SK-N-SH treated with all-trans-retinoic acid at 6 μM for 48 hours (cell line): Measurements from ENCODE around the gene ASTN2.
"Not testable (repeated sequence)": the region's sequence is repeated elsewhere in the genome, so short reads cannot be mapped to it uniquely, and the experiment has no call there.

Source experiments
- ATAC-seq: fragments of 200-7000 bp; cut with Tn5 transposase; 3 replicates; pipeline ENCODE4 v1.9.1; 2020; ENCODE audit warnings: mild to moderate bottlenecking, moderate library complexity
- ARNTL ChIP-seq: fragments of 450-650 bp; formaldehyde crosslinking; IDR thresholded peaks from 2 replicates; pipeline ENCODE4 v1.5.0; 2020; ENCODE audit warnings: low read depth, mild to moderate bottlenecking, moderate library complexity, borderline replicate concordance
- CSDC2 ChIP-seq: fragments of 250-450 bp; sonication (Bioruptor Pico); IDR thresholded peaks from 2 replicates; pipeline ENCODE4 v1.5.0; 2020; ENCODE audit warnings: mild to moderate bottlenecking, moderate library complexity
- CSRNP3 ChIP-seq: fragments of 250-450 bp; sonication (Bioruptor Pico); IDR thresholded peaks from 2 replicates; pipeline ENCODE4 v1.5.1; 2021; ENCODE audit warnings: mild to moderate bottlenecking, moderate library complexity
- ESRRG ChIP-seq: fragments of 250-450 bp; sonication (Bioruptor Pico); IDR thresholded peaks from 2 replicates; pipeline ENCODE4 v1.6.1; 2021; ENCODE audit warnings: mild to moderate bottlenecking
- GLIS3 ChIP-seq: fragments of 250-450 bp; sonication (Bioruptor Pico); IDR thresholded peaks from 2 replicates; pipeline ENCODE4 v1.5.0; 2020; ENCODE audit warnings: mild to moderate bottlenecking, moderate library complexity
- ISL1 ChIP-seq: fragments of 250-450 bp; sonication (Bioruptor Pico); IDR thresholded peaks from 2 replicates; pipeline ENCODE4 v2.1.2; 2022; ENCODE audit warnings: mild to moderate bottlenecking, moderate library complexity
- OSR1 ChIP-seq: fragments of 250-450 bp; sonication (Bioruptor Pico); IDR thresholded peaks from 2 replicates; pipeline ENCODE4 v1.8.0; 2022; ENCODE audit warnings: moderate library complexity, mild to moderate bottlenecking, inconsistent platforms
- PPARA ChIP-seq: fragments of 250-450 bp; sonication (Bioruptor Pico); IDR thresholded peaks from 2 replicates; pipeline ENCODE4 v1.5.0; 2020; ENCODE audit warnings: mild to moderate bottlenecking, borderline replicate concordance
- RARB ChIP-seq: fragments of 250-450 bp; sonication (Bioruptor Pico); IDR thresholded peaks from 2 replicates; pipeline ENCODE4 v1.8.0; 2021; ENCODE audit warnings: mild to moderate bottlenecking, moderate library complexity
- SNAI2 ChIP-seq: fragments of 250-450 bp; sonication (Bioruptor Pico); IDR thresholded peaks from 2 replicates; pipeline ENCODE4 v1.5.0; 2020; ENCODE audit warnings: mild to moderate bottlenecking, moderate library complexity
- TCF4 ChIP-seq: fragments of 250-450 bp; sonication (Bioruptor Pico); IDR thresholded peaks from 2 replicates; pipeline ENCODE4 v1.8.0; 2021; ENCODE audit warnings: mild to moderate bottlenecking, moderate library complexity, borderline replicate concordance
- TOX ChIP-seq: fragments of 250-450 bp; sonication (Bioruptor Pico); IDR thresholded peaks from 2 replicates; pipeline ENCODE4 v1.8.0; 2021; ENCODE audit warnings: mild to moderate bottlenecking, moderate library complexity, borderline replicate concordance
- ZC3H10 ChIP-seq: fragments of 250-450 bp; sonication (Bioruptor Pico); IDR thresholded peaks from 2 replicates; pipeline ENCODE4 v1.5.1; 2021; ENCODE audit warnings: mild to moderate bottlenecking, moderate library complexity
- ZFP3 ChIP-seq: fragments of 250-450 bp; sonication (Bioruptor Pico); IDR thresholded peaks from 2 replicates; pipeline ENCODE4 v1.5.0; 2020; ENCODE audit warnings: mild to moderate bottlenecking, moderate library complexity
- ZFP30 ChIP-seq: fragments of 450-650 bp; formaldehyde crosslinking; IDR thresholded peaks from 2 replicates; pipeline ENCODE4 v1.5.0; 2022; ENCODE audit warnings: mild to moderate bottlenecking, moderate library complexity
- ZNF565 ChIP-seq: fragments of 450-650 bp; formaldehyde crosslinking; conservative IDR thresholded peaks from 2 replicates; pipeline ENCODE4 v1.5.0; 2020; ENCODE audit warnings: low read depth, mild to moderate bottlenecking, moderate library complexity
- ZNF70 ChIP-seq: fragments of 450-650 bp; formaldehyde crosslinking; IDR thresholded peaks from 2 replicates; pipeline ENCODE4 v1.5.0; 2020; ENCODE audit warnings: mild to moderate bottlenecking, moderate library complexity
- ZNF8 ChIP-seq: fragments of 450-650 bp; formaldehyde crosslinking; IDR thresholded peaks from 2 replicates; pipeline ENCODE4 v1.5.0; 2020; ENCODE audit warnings: mild to moderate bottlenecking, moderate library complexity
- TF ChIP-seq, protein P1 (sequence below): fragments of 250-450 bp; sonication (Bioruptor Pico); IDR thresholded peaks from 2 replicates; pipeline ENCODE4 v1.8.0; 2021; ENCODE audit warnings: low read depth, mild to moderate bottlenecking, moderate library complexity, borderline replicate concordance
- TF ChIP-seq, protein P2 (sequence below): fragments of 250-450 bp; sonication (Bioruptor Pico); IDR thresholded peaks from 2 replicates; pipeline ENCODE4 v1.8.0; 2020; ENCODE audit warnings: mild to moderate bottlenecking, moderate library complexity, borderline replicate concordance
- TF ChIP-seq, protein P3 (sequence below): fragments of 250-450 bp; sonication (Bioruptor Pico); IDR thresholded peaks from 2 replicates; pipeline ENCODE4 v1.5.0; 2020; ENCODE audit warnings: mild to moderate bottlenecking, moderate library complexity

ASTN2 gene

GRCh38 chr9:116895961-116896360 is 518.9 kb downstream of the ASTN2 start (continued):
- TF ChIP-seq, protein P1, sequence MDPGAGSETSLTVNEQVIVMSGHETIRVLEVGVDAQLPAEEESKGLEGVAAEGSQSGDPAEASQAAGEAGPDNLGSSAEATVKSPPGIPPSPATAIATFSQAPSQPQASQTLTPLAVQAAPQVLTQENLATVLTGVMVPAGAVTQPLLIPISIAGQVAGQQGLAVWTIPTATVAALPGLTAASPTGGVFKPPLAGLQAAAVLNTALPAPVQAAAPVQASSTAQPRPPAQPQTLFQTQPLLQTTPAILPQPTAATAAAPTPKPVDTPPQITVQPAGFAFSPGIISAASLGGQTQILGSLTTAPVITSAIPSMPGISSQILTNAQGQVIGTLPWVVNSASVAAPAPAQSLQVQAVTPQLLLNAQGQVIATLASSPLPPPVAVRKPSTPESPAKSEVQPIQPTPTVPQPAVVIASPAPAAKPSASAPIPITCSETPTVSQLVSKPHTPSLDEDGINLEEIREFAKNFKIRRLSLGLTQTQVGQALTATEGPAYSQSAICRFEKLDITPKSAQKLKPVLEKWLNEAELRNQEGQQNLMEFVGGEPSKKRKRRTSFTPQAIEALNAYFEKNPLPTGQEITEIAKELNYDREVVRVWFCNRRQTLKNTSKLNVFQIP (CRISPR knock-in tag), result no peak
- no peak for TF ChIP-seq ZFP3 (CRISPR knock-in tag)
- TF ChIP-seq CSRNP3, result no peak

DNA sequence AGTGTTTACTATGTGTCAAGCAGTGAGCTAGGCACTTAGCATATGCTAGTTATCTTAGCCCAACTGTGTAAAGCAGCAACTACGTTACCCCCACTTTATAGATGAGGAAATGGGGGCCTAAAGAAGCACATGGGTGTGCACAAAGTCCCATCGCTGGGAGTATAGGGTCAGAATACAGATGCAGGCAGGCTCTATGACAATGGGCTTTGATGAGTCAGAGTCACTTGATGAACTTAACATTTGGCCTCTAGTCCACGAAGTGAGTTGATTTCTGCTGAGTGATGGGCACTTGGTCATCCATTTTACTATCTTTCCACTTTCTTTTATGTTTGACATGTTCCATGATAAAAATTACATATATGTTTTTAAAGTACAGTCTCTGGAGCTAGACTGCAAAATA is 523.4 kb downstream of the ASTN2 start:
- no peak for ATAC-seq
- TF ChIP-seq CSDC2 (CRISPR knock-in tag), result no peak
- no peak for TF ChIP-seq ZFP30
- TF ChIP-seq ZNF70 (CRISPR knock-in tag), result no peak
- no peak for TF ChIP-seq OSR1 (CRISPR knock-in tag)
- no peak for TF ChIP-seq CSRNP3
- no peak for TF ChIP-seq ZFP3 (CRISPR knock-in tag)
- no peak for TF ChIP-seq SNAI2 (CRISPR knock-in tag)
- TF ChIP-seq ZNF565 (CRISPR knock-in tag), result no peak
- no peak for TF ChIP-seq TOX (CRISPR knock-in tag)

GRCh38 chr9:116888476-116888875 is 526.4 kb downstream of the ASTN2 start:
- not testable (repeated sequence) for ATAC-seq

GRCh38 chr9:116888066-116888465 is 526.8 kb downstream of the ASTN2 start:
- ATAC-seq, result no peak
- TF ChIP-seq RARB (CRISPR knock-in tag) (no peak), GLIS3 (CRISPR knock-in tag) (no peak), TCF4 (CRISPR knock-in tag) (no peak), ZC3H10 (no peak), ZNF70 (CRISPR knock-in tag) (no peak), ISL1 (CRISPR knock-in tag) (no peak), ARNTL (CRISPR knock-in tag) (no peak), SNAI2 (CRISPR knock-in tag) (no peak), ZFP3 (CRISPR knock-in tag) (no peak), ZNF8 (no peak), ZNF565 (CRISPR knock-in tag) (no peak), PPARA (CRISPR knock-in tag) (no peak), CSRNP3 (no peak), ZFP30 (no peak), ESRRG (CRISPR knock-in tag) (no peak)
- TF ChIP-seq, protein P2, sequence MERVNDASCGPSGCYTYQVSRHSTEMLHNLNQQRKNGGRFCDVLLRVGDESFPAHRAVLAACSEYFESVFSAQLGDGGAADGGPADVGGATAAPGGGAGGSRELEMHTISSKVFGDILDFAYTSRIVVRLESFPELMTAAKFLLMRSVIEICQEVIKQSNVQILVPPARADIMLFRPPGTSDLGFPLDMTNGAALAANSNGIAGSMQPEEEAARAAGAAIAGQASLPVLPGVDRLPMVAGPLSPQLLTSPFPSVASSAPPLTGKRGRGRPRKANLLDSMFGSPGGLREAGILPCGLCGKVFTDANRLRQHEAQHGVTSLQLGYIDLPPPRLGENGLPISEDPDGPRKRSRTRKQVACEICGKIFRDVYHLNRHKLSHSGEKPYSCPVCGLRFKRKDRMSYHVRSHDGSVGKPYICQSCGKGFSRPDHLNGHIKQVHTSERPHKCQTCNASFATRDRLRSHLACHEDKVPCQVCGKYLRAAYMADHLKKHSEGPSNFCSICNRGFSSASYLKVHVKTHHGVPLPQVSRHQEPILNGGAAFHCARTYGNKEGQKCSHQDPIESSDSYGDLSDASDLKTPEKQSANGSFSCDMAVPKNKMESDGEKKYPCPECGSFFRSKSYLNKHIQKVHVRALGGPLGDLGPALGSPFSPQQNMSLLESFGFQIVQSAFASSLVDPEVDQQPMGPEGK (CRISPR knock-in tag), result no peak
- TF ChIP-seq, protein P3, sequence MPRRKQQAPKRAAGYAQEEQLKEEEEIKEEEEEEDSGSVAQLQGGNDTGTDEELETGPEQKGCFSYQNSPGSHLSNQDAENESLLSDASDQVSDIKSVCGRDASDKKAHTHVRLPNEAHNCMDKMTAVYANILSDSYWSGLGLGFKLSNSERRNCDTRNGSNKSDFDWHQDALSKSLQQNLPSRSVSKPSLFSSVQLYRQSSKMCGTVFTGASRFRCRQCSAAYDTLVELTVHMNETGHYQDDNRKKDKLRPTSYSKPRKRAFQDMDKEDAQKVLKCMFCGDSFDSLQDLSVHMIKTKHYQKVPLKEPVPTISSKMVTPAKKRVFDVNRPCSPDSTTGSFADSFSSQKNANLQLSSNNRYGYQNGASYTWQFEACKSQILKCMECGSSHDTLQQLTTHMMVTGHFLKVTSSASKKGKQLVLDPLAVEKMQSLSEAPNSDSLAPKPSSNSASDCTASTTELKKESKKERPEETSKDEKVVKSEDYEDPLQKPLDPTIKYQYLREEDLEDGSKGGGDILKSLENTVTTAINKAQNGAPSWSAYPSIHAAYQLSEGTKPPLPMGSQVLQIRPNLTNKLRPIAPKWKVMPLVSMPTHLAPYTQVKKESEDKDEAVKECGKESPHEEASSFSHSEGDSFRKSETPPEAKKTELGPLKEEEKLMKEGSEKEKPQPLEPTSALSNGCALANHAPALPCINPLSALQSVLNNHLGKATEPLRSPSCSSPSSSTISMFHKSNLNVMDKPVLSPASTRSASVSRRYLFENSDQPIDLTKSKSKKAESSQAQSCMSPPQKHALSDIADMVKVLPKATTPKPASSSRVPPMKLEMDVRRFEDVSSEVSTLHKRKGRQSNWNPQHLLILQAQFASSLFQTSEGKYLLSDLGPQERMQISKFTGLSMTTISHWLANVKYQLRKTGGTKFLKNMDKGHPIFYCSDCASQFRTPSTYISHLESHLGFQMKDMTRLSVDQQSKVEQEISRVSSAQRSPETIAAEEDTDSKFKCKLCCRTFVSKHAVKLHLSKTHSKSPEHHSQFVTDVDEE (CRISPR knock-in tag), result no peak
